GM21447 (cell line): Measurements from ENCODE around the gene P2RX4.
"Not testable (repeated sequence)": the region's sequence is repeated elsewhere in the genome, so short reads cannot be mapped to it uniquely, and the experiment has no call there.

Source experiments
- ATAC-seq: cut with Tn5 transposase; IDR thresholded peaks from one replicate; pipeline ENCODE4 v1.9.1; 2021; ENCODE audit not compliant: unreplicated experiment

P2RX4 gene

GRCh38 chr12:121273364-121273896, 63.5 kb downstream of the P2RX4 start:
- no peak for ATAC-seq

- ATAC-seq: no peak
Observed at GRCh38 chr12:121274036-121274763, 64.3 kb downstream of the P2RX4 start.

DNA sequence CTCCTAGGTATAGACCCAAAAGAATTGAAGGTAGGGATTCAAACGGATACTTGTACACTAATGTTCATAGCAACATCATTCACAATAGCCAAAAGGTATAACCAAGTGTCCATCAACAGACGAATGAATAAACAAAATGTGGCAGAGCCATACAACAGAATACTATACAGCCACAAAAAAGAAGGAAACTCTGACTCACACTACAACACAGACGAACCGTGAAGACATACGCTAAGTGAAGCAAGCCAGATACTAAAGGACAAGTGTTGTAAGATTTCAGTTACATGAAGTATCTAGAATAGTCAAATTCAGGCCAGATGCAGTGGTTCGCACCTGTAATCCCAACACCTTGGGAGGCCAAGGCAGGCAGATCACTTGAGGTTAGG, 67.4 kb downstream of the P2RX4 start:
- no peak for ATAC-seq

GRCh38 chr12:121278169-121279070, 68.5 kb downstream of the P2RX4 start:
- no peak for ATAC-seq

DNA sequence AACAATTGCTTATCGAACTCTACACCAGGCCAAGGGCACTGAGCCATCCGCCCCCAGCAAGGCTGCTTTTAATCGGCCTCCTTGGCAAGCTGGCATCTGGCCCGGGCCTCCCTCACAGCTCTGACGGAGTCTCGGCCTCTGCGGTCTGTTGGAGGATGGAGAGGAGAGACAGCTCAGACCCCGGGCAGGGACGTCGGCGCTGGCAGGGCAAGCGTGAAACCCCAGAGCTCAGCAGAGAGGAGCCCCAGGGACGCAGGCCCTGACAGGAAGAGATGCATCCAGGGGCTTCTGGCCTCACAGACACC, 69.1 kb downstream of the P2RX4 start:
- ATAC-seq: no peak

DNA sequence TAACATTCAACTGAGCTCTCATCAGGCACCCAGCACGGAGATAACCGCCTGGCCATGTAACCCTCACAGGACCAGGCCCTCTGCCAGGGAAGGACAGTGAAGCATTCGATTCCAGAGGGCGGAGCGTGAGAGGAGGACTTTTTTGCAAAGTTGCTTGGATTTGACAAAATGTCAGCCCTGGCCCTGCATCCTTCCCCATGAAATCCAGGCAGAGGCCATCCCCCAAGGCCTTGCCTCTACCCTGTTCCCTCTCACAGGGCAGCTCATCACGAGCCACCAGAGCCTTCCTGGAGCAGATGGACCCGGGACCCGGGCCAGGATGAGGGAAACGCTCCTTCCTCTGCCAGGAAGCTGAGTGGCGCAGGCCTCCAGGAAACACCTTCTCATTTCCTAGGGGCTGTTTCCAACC, 69.6 kb downstream of the P2RX4 start:
- no peak for ATAC-seq

GRCh38 chr12:121280531-121280930, 70.6 kb downstream of the P2RX4 start:
- ATAC-seq: not testable (repeated sequence)

- ATAC-seq: not testable (repeated sequence)
Observed at GRCh38 chr12:121281116-121281515, 71.2 kb downstream of the P2RX4 start.

GRCh38 chr12:121282072-121282742, 72.3 kb downstream of the P2RX4 start:
- no peak for ATAC-seq

GRCh38 chr12:121282910-121283309, 73.0 kb downstream of the P2RX4 start:
- ATAC-seq: not testable (repeated sequence)

GRCh38 chr12:121283388-121283787, 73.5 kb downstream of the P2RX4 start:
- ATAC-seq: no peak
